ENCODE data around the gene DEFB123. TPM values are rescaled to one million over a fixed set of nuclear protein-coding genes. Genes with fewer than 3 reads are reported as not detected.

Gene DEFB123, protein sequence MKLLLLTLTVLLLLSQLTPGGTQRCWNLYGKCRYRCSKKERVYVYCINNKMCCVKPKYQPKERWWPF
- not detected in 2 replicates for polyA plus RNA-seq

DNA sequence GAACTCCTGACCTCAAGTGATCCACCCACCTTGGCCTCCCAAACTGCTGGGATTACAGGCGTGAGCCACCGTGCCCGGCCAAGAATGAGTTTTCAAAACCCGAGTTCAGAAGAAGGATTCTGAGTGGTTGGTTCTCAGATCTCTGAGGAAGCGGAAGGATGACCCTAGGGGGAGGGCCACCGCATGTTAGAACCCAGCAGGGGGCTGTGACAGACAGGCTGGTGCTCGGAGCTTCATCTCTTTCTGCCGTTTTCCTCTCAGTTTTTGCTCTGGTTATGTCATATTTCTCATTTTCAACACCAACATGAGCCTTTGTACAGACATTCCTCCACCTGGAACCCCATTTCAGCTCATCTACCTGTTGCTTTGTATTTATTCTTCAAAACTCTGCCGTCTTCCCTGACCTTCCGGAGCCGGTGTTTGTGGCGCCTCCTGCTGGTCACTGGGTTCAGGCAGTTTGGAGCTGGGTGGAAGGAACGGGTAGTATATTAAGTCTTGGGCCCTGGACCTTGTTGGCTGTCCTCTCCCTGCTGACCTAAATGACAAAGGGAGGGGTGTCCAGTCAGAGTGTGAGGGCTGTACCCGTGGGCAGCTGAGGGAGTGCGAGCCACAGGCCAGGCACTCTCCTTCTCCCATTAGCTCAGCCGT is at the start of gene DEFB123:
DEFB123 (plus strand) TSS at position 621 of the 648 bp plus-strand sequence. CDS start 67 bp downstream, outside the sequence.

DNA sequence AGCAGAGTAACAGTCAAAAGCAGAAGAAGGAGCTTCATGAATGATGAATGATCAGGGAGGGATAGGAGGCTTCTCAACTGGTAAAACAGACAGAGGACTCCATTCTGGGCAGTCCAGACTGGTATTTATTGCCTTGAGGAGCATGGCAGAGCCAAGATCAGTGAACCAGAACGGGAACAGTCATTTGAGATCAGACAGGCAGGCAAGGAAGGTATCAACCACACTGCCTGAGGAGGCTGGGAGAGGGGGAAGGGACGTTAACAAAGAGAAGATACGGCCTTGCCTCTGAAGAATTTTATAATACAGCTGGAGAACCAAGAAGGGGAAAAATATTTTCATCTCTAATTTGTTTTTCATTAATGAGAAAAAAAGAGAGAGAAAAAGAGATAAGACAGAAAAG is 34.3 kb upstream of the DEFB123 start, which contains the start of gene DEFB121:
DEFB121 (minus strand) TSS at position 101 of the 400 bp plus-strand sequence; CDS start at position 38, 63 bp downstream.

DNA sequence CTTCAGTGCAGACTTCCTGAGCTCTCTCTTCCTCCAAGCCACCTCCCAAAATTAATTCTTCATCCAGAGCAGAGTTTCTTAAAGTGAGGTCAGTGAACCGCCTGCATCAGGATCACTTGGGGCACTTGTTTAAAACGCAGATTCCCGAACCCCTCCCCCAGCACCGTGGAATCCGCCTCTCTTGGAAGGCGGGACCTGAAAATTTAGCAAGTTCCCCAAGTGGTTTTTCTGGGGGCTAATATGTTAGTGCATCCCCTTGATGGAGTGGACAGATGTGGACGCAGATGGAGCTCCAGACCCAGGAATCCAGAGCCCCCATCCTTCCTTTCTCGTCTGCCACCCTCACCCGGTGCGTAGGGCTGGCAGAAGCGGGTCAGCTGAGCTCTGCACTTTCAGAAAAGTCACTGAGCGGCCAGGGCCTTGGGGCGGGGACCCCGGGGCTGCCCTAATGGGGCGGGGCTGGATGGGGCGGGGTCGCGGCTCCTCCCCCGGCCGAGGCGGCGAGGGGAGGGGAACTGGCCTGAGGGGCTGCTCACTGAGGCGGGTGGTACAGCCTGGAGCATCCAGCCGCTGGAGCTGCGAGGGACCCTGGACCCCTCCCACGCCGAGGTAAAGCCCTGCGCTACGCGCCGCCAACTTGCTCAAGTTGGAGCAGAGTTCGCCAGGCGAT is 34.5 kb downstream of the DEFB123 start, which contains the start of the genes DEFB124 and REM1:
DEFB124 (minus strand) TSS at position 370 of the 670 bp plus-strand sequence. CDS start 2,114 bp downstream, outside the sequence.
REM1 (plus strand) TSS at position 531 of the 670 bp plus-strand sequence. CDS start 1,158 bp downstream, outside the sequence.

Other genes starting within 250 kb of the DEFB123 start
- not detected in 2 replicates for gene DEFB115, start 183.0 kb upstream of the DEFB123 start, polyA plus RNA-seq
- not detected in 2 replicates for gene DEFB116, start 132.0 kb upstream of the DEFB123 start, polyA plus RNA-seq
- gene DEFB118, start 72.0 kb upstream of the DEFB123 start, polyA plus RNA-seq = not detected in 2 replicates
- gene DEFB119, start 50.0 kb upstream of the DEFB123 start, polyA plus RNA-seq = not detected in 2 replicates
- gene DEFB121, start 34.4 kb upstream of the DEFB123 start, polyA plus RNA-seq = not detected in 2 replicates
- not detected in 2 replicates for gene DEFB124, start 34.5 kb downstream of the DEFB123 start, polyA plus RNA-seq
- gene REM1, start 34.7 kb downstream of the DEFB123 start, polyA plus RNA-seq = not detected in 2 replicates
- 20.3 and 27.0 TPM in 2 replicates for gene HM13, start 73.8 kb downstream of the DEFB123 start, polyA plus RNA-seq
- gene ID1, start 164.7 kb downstream of the DEFB123 start, polyA plus RNA-seq = 0.41 and 0.75 TPM in 2 replicates
- gene COX4I2, start 197.3 kb downstream of the DEFB123 start, polyA plus RNA-seq = 1.9 TPM in 1 of 2 replicates, not detected in the other